Urothelium cell line (cell line): Measurements from ENCODE around the gene FBXW7.
"Not testable (repeated sequence)": the region's sequence is repeated elsewhere in the genome, so short reads cannot be mapped to it uniquely, and the experiment has no call there.

Experiments
- DNase-seq: peaks from one replicate; pipeline ENCODE4 v3.0.0; 2011; ENCODE audit warnings: low spot score, mixed read lengths
- FAIRE-seq: peaks from 2 replicates; lab custom pipeline; 2011; peaks lifted over from hg19 to GRCh38; lab: Jason Lieb, UNC

Gene FBXW7

DNA sequence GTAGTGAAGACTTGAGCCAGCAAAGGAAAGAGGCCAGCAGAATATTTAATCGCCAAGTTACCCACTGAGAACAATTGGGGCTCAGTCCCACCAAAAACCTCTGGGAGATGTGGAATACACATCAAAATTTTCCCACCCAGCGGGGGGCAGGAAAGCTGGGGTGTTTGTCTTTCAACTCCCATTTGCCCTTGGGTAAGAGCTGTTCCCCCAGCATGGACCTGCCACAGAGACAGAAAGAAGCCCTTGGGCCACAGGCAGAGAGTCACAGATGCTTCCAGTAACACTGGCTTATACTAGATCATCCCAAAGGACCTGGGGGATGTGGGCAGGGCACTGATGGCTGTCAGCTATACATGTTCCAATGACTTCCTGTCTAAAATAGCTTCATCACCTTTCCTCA is 18.9 kb upstream of the FBXW7 start:
- no peak for DNase-seq
- FAIRE-seq = no peak

DNA sequence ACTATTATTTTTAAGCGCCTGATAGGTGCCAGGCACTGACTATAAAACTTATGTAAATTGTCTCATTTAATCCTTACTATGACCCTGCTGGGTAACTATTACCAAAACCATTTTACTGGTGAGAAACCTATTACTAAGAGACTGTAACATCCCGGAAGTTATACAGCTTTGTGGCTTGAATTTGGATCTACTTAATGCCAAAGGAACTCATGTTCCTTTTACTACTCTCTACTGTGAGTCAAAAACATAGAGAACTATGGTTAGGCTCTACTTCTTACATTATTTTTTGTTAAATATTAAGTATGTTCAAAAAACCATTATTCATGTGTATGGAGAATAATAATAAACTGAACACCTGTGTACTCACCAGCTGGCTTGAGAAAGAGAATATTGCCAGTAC is 14.8 kb upstream of the FBXW7 start:
- not testable (repeated sequence) for FAIRE-seq

DNA sequence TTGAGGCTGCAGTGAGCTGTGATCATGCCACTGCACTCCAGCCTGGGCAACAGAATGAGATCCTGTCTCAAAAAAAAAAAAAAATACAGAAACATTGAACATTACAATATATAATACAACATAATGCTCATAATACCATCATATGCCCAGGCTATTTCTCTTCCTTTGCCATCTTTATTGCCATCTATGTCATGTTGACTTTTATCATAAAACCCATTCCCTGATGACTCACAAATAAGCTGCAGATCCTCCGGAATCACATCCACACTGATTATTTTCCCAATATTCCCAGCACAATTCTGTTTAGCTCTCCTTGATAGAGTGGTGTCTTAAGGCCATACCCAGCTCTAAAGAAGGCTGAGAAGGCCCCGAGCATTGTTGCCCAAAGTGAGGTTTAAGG is 9.2 kb upstream of the FBXW7 start:
- DNase-seq = no peak
- FAIRE-seq = no peak

More for the DNA sequence above, 14.8 kb upstream of the FBXW7 start:
- DNase-seq = not testable (repeated sequence)

DNA sequence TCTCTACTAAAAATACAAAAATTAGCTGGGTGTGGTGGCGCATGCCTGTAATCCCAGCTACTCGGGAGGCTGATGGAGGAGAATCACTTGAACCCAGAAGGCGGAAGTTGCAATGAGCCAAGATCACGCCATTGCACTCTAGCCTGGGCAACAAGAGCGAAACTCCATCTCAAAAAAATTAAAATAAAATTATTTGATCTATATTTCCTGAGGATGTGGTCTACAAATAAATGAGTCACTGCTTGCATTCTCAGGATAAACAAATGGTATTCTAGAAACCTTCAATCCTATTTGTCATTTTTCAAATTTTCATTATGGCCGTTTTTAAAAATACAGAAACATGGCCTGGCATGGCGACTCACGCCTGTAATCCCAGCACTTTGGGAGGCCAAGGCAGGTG is 8.6 kb upstream of the FBXW7 start:
- not testable (repeated sequence) for FAIRE-seq, DNase-seq

GRCh38 chr4:152540941-152541340 is 5.0 kb upstream of the FBXW7 start:
- DNase-seq (no peak), FAIRE-seq (no peak)

DNA sequence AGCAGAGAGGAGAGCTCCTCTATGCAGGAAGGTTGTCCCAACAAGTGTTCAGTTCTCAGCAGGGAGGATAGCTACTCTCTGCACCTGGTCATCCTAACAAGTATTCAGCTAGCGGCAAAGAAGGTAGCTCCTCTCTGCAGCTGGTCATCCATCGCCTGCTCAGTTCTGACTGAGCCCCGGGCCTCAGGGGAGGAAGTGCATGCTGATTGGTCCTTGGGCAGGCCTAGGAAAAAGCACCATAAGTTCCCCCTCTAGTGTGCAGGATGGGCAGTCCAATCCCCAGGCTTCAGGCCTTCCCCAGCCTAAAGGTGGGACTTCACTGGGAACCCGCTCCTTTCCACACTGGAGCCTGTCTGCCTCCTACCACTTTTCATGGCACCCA is 4.4 kb upstream of the FBXW7 start:
- no peak for DNase-seq
- no peak for FAIRE-seq

DNA sequence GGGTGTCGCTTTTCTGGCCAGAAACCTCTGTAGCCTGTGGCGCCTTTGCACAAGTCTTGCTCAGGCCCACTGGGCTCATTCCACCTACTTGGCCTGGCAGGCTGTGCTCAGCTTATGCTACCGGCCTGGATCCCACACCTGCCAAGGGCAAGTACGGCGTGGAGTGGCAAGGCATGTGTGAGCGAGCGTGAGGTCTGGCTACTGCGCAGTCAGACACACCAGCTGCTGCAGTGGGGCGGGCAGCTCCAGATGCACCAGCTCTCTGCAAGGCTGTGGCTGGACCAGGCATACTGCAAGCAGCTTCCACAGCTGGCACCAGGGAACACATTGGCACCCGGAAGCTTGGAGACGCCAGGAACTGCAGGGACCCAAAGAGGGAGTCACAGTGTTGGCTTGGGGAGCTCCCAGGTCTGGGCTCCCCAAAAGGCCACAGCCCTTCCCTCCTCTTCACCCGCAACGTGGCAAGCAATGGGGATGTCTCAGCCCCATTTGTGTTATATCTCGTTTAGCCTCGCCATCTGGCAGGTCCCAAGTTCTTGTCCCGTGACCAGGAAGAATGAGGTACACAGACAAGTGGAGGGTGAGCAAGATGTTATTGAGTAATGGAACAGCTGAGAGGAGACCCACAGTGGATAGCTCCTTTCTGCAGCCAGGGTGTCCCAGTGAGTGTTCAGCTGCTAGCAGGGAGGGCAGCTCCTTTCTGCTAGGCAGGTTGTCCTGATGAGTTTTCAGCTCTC is 3.8 kb upstream of the FBXW7 start:
- DNase-seq = no peak
- no peak for FAIRE-seq

DNA sequence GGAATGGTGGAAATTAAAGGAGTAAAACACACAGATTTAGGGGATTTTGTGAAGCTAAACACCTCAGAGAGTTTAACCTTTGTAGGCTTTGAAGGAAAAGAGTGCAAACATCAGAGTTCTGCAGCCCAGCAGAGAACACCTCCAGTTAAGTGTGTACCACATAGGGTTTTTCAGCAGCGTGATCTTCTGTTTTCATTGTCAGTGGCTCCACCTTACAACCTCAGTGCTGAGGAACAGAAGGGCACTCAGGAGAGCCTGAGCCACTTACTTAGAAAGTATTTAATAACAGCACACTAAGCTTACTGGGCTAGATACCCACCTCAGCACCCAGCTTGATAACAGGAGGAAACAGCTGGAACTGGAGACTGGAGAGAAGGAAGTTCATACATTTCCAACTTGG is 2.0 kb upstream of the FBXW7 start:
- no peak for FAIRE-seq
- DNase-seq = no peak

- DNase-seq (no peak), FAIRE-seq (no peak)
Measured at GRCh38 chr4:152536545-152537182, 772 bp upstream of the FBXW7 start.

DNA sequence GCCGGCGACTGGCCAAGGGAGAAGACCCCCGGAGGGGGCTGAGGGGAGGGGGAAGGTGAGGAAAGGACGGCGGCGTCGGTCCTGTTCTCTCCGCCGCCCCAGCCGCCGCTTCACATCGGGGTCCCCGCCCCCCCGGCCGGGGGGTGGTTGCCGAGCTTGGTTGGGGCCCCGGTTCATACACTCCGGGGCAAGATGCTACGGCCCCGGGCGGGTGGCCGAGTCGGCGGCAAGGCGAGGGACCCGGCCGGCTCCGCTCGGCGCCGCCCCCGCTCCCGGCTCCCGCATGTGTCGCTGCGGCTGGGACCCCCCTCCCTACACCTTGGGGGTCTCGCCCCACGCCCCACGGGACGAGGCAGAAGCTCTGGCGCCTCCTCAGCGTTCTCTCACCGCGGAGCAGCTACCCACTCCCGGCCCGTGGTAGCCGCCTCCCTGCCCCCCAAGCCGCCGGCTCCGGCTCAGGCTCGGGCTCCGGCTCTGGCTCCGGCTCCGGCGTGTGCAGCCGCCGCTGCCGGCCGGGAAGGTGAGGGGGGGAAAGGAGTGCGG is 461 bp downstream of the FBXW7 start:
- FAIRE-seq = no peak
- no peak for DNase-seq

DNA sequence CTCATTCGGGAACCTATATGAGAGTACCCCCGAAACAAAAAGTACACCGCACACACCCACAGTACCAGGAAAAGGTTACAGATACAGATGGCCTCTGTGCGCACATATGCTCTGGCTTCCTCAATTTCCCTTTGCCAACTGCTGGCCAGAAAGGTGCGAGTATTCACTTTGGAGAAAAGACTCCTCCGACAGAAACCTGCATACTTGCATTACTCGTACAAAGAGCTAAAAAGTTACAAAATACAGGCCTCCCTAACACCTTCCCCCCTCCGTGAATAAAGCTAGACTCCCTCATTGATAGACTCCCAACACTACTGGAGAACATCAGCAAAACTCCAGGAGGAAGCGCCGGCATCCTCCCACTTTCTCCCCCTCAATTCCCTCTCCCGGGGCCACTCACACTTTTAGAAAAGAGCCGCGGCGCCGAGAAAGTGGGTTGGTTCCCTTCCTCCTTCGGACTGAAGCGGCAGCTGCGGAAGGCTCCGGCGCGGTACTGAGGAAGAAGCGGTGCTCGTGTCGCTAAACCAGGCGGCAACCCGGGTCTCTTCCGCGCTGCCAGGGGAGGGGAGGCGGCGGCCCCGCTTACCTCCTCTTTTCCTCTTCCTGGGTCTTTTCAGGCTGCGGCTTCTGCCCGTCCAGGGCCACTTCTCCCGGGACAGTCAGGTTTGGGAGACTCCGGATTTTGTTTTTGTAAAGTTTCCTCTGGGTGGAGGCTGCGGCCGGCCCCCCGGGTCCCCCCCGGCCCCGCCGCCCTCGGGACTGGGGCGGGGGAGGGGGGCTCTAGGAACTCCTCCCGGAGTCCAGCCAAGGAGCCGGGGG is 1.1 kb downstream of the FBXW7 start:
- FAIRE-seq (no peak), DNase-seq (no peak)

- DNase-seq (no peak), FAIRE-seq (no peak)
Measured at GRCh38 chr4:152531479-152531878, 4.4 kb downstream of the FBXW7 start.

GRCh38 chr4:152530600-152530999 is 5.3 kb downstream of the FBXW7 start:
- FAIRE-seq (no peak), DNase-seq (no peak)

GRCh38 chr4:152529880-152530279 is 6.0 kb downstream of the FBXW7 start:
- no peak for FAIRE-seq

GRCh38 chr4:152528060-152528459 is 7.8 kb downstream of the FBXW7 start:
- no peak for DNase-seq
- no peak for FAIRE-seq

More at GRCh38 chr4:152529880-152530279, 6.0 kb downstream of the FBXW7 start:
- no peak for DNase-seq

DNA sequence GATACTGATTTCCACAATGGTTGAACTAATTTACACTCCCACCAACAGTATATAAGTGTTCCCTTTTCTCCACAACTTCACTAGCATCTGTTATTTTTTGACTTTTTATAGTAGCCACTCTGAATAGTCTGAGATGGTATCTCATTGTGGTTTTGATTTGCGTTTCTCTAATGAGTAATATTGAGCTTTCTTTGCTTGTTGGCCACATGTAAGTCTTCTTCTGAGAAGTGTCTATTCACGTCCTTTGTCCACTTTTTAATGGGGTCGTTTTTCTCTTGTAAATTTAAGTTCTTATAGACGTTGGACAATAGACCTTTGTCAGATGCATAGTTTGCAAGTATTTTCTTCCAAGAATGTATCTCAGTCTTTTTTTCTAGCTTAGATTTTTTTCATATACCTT is 10.0 kb downstream of the FBXW7 start:
- DNase-seq (no peak), FAIRE-seq (no peak)

DNA sequence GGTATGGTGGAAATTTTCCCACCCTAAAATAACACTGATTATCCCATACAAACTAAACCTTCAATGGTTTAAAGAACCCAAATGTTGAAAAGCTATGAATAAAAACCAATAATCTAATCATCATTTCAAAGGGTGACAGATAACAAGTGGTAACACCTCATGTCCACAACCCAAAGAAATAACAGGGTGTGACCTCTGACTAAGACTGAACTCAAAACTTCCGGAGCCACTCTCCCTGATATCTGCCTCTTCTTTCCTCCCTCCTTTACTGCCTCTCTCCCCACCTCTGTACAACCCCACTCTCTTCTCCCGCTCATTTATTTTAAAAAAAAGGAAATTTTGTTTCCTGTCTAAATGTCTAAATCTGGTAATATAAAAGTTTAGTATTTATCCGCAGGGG is 11.5 kb downstream of the FBXW7 start:
- no peak for DNase-seq
- FAIRE-seq = no peak

DNA sequence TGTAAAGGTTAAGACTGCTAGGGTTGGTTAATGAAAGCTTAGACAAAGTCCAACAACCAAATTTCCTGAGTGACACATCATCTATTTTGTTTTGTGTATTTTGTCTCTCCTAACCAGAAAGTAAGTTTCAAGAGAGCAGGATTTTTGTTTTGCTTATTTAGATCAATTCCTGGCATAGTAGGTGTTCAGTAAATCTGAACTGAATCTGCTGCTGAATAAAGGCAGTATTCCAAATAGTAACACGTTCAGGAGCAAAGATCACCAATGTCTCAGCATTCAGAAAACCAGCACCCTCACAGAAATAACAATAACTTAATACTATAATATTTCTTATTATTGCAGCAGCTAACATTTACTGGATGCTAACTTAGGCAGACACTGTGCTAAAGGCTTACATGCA is 12.2 kb downstream of the FBXW7 start:
- FAIRE-seq (no peak), DNase-seq (no peak)

DNA sequence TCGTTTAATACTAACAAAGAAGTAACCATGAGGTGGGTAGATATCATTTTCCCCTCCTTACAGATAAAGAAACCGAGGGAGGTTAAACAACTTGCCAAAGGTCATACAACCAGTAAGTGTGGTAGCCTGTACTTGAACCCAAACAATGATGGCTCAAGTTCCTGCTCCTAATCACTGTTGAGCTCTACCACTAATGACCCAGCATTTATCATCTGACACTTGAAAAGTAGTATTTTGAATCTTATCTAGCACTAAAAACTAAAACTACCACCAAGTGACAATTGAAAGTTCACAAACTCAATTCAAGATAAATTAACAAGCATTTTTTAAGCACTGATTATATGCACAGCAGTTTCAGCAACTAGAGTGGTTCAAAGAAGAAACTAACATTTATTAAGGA is 13.1 kb downstream of the FBXW7 start:
- FAIRE-seq = no peak
- no peak for DNase-seq

GRCh38 chr4:152522245-152522644 is 13.6 kb downstream of the FBXW7 start:
- DNase-seq (no peak), FAIRE-seq (no peak)

- no peak for FAIRE-seq
Measured at GRCh38 chr4:152516156-152516555, 19.7 kb downstream of the FBXW7 start.

More at GRCh38 chr4:152516156-152516555, 19.7 kb downstream of the FBXW7 start:
- peak; percentile 5 for DNase-seq
